ENCODE data around the gene RALGAPB.

RALGAPB gene

DNA sequence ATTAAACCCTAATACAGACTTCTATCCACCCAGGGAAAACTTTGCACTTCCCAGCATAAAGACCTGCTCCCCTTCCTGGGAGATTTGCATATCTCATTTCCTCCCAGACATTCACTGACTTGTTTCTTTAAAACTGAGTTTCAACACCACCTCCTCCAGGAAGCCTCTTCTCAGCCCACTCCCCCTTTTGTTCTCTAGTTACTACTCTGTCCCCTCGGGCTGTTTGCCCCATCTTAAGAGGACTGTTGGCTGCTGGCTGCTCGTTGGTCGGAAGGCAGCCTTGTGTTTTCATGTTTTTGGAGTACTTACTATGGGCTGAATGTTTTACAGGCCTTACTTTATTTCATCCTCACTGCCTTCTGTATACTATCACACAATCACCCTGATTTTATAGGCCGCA, 135.5 kb downstream of the RALGAPB start:
- DNase-seq (ENCODE audit: low read depth in 3 of 3, low spot score in 1 of 3), result no peak

DNA sequence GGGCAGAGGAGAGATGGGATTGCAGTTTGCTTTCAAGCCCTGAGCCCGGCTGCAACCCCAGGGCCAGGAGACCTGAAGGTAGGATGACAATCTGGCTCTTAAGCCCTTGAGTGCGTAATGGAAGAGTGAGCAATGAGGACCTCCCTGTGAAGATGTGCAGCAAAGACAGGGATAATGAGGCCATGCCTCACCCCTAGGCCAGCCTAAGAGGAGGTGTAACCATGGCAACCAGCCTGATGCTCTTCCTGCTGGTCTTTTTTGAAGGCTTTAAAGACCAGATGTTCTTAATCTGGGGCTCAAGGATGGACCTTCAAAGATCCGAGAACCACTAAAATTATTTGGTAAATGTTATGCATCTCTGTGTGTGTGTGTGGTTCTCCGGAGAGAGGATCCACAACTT, 137.2 kb downstream of the RALGAPB start:
- DNase-seq (ENCODE audit: low read depth in 3 of 3, low spot score in 1 of 3), result no peak

DNA sequence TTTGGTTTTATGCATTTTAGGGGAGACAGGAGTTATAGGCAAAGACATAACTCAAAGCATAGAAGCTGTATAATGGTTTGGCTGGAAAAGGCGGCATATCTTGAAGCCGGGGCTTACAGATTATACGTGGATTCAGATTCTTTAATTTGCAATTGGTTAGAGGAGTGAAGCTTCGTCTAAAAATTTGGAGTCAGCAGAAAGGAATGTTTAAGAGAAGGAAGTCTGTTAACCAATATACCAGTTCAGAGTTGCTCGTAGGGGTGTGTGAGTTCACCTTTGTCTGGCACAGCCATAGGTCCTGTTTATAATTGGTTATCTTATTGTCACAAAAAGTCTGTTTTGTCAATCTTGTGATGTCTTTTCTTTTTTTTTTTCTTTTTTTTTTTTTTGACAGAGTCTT, 137.9 kb downstream of the RALGAPB start:
- DNase-seq (ENCODE audit: low read depth in 3 of 3, low spot score in 1 of 3), result no peak

DNA sequence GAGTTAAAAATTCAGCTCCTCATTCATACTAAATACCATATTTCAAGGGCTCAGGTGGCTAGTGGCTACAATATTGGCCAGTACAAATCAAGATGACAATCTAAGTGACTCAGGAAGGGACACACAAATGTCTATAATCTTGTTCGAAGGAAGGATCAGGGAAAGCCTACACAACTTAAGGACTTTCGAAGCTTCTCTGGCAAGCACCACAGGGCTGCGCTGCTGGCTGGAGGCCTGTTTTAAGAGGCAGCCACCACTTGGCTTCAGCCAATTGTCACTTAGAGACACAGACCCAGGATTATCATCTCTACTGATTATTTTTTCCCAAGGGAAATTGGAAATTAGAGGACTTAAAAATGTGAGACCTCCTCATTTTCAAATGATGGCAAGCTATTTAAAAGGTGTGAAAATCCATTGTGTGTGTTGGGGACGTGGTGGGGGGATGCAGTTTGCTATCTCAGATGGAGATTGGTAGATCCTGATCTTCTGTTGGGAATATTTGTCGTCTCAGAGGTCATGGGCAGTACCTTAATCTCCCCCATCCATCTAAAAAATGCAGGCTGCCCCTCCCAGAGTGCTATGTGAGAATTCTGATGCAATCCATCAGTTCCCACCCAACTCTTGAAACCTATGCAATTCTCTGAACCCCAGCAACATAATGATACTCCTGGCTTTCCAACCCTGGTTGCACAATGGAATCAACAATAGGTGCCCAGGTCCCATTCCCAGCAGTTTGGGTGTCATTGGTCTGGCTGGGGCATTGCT, 140.3 kb downstream of the RALGAPB start:
- no peak for DNase-seq (ENCODE audit: low read depth in 3 of 3, low spot score in 1 of 3)

DNA sequence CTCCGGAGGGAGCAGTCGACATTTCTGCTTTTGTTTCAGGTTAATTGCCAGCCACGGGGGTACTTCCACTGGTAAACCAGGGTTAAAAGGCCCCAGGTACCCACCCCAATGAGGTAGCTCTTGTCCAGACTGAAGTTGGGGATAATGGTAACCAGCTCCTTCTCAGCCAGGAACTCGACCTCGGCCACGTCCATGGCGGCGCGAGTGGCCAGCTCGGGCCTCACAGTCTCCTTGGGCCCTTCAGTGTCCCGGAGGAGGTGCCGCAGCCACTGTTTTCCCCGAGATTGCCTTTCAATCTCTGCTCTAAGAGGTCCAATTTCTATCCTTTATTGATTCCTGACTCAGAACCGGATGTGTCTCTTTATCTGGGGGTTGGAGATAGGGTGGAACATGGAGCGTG, 142.6 kb downstream of the RALGAPB start:
- no peak for DNase-seq (ENCODE audit: low read depth in 3 of 3, low spot score in 1 of 3)

DNA sequence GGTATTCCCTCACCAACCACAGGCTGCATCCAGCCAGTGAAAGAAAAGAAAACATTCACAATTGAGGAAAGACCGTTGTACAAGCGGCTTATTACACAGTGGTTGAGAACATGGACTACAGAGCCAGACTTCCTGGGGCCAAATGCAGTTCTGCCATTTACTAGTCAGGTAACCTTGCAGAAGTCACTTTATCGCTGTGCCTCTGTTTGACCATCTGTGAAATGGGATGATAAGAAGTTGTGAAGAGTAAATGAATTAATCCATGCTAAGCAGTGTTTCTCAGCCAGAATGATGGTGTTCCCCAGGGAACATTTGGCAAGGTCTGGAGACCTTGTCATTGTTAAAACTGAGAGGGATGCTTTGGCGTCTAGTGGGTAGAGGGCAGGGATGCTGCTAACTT, 143.8 kb downstream of the RALGAPB start:
- no peak for DNase-seq (ENCODE audit: low read depth in 3 of 3, low spot score in 1 of 3)

DNA sequence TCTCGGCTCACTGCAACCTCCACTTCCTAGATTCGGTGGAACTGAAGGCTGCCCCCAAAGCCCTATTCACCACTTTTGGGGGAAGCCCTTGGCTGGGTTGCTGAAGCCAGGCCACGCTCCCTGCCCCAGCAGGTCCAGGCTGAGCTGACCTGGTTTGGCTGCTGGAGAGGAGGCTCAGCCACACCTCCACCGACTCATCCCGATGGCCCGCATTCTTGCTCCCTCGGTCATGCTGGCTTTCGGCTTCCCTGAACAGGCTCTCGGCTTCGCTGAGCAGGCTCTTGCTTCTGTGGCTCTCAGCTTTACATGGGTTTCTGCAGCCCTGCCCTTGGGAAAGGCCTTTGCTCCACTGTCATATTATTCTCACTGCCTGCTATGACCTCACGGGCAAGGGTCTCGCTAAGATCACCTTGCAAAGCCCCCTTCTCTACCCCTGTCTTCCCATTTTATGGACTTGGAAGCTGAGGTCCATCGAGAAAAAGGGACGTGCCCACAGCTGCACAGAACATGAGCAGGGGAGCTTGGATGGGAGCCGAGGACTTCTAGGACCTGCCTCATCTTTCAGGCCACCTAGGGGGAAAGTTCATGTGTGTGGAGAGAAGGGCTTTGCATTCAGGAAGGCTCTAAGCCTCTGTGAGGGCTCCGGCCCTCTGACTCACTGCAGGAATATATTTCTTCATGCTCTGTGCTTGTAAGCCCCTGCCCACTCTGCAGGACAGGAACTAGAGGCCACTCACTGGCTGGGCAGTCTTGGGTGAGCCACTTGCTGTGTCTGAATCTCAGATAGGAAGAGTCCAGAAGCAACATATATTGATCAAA, 144.6 kb downstream of the RALGAPB start:
- no peak for DNase-seq (ENCODE audit: low read depth in 3 of 3, low spot score in 1 of 3)

DNA sequence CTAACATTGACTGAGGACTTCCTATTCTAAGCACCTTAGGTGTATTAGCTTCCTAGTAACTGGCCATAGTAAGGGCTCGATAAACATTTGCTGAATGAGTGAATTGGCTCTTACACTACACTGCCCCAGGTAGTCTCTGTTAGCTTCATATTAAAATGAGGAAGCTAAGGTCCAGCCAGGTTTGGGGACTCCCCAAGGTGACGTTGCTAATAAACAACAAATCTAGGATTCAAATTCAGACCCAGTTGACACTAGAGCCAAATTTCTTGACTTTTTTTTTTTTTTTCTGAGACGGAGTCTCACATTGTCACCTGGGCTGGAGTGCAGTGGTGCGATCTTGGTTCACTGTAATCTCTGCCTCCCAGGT, 145.2 kb downstream of the RALGAPB start:
- DNase-seq (ENCODE audit: low read depth in 3 of 3, low spot score in 1 of 3), result no peak

DNA sequence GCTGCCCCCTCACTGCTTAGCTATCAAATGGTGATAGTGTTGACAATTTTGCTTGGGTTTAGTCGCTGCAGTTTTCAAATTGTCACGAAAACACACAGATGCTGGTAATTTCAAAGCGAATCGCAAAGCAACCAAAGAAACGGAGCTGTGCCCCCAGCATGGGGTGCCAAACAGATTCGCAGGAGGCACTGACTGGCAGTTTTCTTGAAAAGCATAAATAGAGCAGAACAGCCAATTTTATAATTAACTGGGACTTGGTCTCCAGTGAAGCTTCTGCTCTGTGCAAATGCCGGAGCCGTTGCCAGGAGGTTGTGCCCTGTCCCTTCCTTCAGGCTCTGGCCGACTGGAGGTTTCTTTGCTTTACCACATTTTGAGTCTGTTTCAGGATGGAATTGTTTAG, 147.8 kb downstream of the RALGAPB start:
- DNase-seq (ENCODE audit: low read depth in 3 of 3, low spot score in 1 of 3), result no peak

DNA sequence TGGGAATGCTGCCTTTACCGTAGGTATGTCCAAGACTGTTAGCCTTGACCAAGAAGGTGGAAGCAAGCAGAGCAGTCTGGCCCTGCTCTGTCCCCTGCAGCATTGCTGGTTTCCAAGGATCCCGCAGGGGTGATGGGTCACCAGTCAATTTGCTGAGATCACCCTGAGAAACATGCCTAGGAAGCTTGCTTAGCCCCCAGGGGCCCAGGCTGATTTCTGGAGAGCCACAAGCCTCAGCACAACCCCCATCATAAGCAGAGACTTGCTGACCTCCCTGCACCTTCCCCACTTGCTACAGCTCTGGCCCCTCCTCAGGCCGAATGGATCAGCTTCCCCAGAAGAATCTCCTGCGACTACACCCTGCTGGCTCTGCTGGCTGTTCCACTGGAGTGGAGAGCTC, 150.4 kb downstream of the RALGAPB start:
- DNase-seq (ENCODE audit: low read depth in 3 of 3, low spot score in 1 of 3), result no peak

DNA sequence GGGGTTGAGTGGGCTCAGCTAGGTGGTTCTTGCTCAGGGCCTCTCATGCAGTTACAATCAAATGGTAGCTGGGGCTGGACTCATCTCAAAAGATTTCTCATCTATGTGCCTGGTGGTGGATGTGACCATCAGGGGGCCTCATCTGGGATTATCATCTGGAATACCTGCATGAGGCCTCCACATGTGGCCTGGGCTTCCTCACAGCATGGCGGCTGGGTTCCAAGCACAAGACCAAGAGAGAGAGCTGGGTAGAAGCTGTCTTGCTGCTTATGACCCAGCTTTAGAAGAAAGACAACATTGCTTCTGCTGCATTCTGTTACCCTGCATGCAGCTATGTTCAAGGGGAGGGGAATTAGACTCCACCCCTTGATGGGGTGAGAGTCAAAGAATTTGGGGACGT, 151.4 kb downstream of the RALGAPB start:
- no peak for DNase-seq (ENCODE audit: low read depth in 3 of 3, low spot score in 1 of 3)

DNA sequence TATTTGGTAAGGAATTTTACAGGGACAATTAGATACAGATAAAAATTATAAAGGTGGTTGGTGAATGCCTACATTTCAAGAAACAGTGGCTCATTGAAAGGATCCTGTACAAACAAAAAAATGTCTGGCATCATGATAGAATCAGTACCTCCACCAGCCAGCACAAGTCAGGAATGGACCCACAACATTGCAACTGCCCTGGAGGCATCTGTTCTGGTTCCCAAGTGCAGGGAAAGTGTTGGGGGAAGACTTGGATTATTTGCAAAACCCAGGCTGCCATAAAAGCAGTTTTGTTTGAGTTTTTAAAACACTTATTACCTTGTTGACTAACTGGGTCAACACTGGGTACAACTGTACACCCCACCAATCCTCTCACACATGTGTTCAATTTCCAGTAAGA, 153.3 kb downstream of the RALGAPB start:
- no peak for DNase-seq (ENCODE audit: low read depth in 3 of 3, low spot score in 1 of 3)

DNA sequence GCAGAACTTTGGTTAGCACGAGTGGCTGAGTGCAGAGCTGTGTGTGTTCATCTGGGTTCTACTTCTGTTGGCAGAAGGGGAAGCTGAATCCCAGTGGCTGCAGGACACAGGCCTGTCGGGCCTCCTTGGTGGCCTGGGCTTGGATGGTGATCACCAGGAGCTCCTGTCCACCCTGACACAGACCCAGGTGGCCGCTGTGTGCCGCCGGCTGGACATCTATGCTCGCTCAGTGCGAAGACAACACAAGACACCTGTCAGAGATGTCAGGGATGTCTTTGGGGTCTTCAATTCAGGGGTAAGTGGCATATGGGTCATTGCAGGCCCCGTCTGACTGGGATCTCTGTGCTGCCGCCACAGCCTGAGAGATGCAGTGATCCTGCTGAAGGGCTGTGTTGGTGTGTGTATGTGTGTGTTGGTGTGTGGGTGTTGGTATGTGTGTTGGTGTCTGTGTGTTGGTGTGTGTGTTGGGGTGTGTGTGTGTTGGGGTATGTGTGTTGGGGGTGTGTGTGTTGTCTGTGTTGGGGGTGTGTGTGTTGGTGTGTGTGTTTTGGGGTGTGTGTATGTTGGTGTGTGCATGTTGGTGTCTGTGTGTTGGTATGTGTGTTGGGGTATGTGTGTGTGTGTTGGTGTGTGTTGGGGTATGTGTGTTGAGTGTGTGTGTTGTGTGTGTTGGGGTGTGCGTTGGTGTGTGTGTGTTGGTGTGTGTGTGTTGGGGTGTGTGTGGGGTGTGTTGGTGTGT, 154.4 kb downstream of the RALGAPB start:
- no peak for DNase-seq (ENCODE audit: low read depth in 3 of 3, low spot score in 1 of 3)
